Measurements from ENCODE around the gene RASAL1. TPM values are rescaled to one million over a fixed set of nuclear protein-coding genes. Genes with fewer than 3 reads are reported as not detected.

The RASAL1 gene
- total RNA-seq, 1 donor from 2014 or later: 0.34 TPM

GRCh38 chr12:113072136-113072535, 63.4 kb downstream of the RASAL1 start:
- intact Hi-C loops (cut with micrococcal nuclease): no loop called here
- no peak overlapping the region for H3K4me3 Mint-ChIP-seq
- DNase-seq (ENCODE audit: low spot score): no peak
- H3K27me3 Mint-ChIP-seq (ENCODE audit: insufficient read depth): no peaks in the 10 kb centered on the region
- H3K9me3 Mint-ChIP-seq: no peaks in the 10 kb centered on the region
- H3K27ac Mint-ChIP-seq: no peak overlapping the region
- H3K36me3 Mint-ChIP-seq (ENCODE audit: low read depth): no peaks in the 10 kb centered on the region
- H3K4me1 Mint-ChIP-seq (ENCODE audit: low read depth): peaks cover 13% of the 10 kb centered on the region

GRCh38 chr12:113071135-113072112, 64.1 kb downstream of the RASAL1 start:
- Mint-ChIP-seq H3K4me3 (no peak overlapping the region), H3K27me3 (ENCODE audit: insufficient read depth) (no peaks in the 10 kb centered on the region), H3K27ac (no peak overlapping the region), H3K9me3 (no peaks in the 10 kb centered on the region), H3K36me3 (ENCODE audit: low read depth) (no peaks in the 10 kb centered on the region), H3K4me1 (ENCODE audit: low read depth) (peaks cover 13% of the 10 kb centered on the region)
- intact Hi-C loops (cut with micrococcal nuclease): no loop called here
- no peak for DNase-seq (ENCODE audit: low spot score)

GRCh38 chr12:113070117-113070906, 65.2 kb downstream of the RASAL1 start:
- Mint-ChIP-seq H3K27me3 (ENCODE audit: insufficient read depth) (no peaks in the 10 kb centered on the region), H3K27ac (peak overlapping the region; percentile 40), H3K4me1 (ENCODE audit: low read depth) (peaks cover 8% of the 10 kb centered on the region), H3K36me3 (ENCODE audit: low read depth) (no peaks in the 10 kb centered on the region), H3K4me3 (no peak overlapping the region), H3K9me3 (no peaks in the 10 kb centered on the region)
- DNase-seq (ENCODE audit: low spot score): peak; percentile 12
- intact Hi-C loops (cut with micrococcal nuclease): no loop called here

GRCh38 chr12:113069751-113070116, 65.8 kb downstream of the RASAL1 start:
- H3K9me3 Mint-ChIP-seq: no peaks in the 10 kb centered on the region
- H3K36me3 Mint-ChIP-seq (ENCODE audit: low read depth): no peaks in the 10 kb centered on the region
- H3K4me3 Mint-ChIP-seq: no peak overlapping the region
- no peak overlapping the region for H3K27ac Mint-ChIP-seq
- DNase-seq (ENCODE audit: low spot score): no peak
- intact Hi-C loops (cut with micrococcal nuclease): no loop called here
- H3K27me3 Mint-ChIP-seq (ENCODE audit: insufficient read depth): no peaks in the 10 kb centered on the region
- H3K4me1 Mint-ChIP-seq (ENCODE audit: low read depth): peaks cover 7% of the 10 kb centered on the region

- no peaks in the 10 kb centered on the region for H3K27me3 Mint-ChIP-seq (ENCODE audit: insufficient read depth)
- DNase-seq (ENCODE audit: low spot score): no peak
- H3K4me3 Mint-ChIP-seq: no peak overlapping the region
- intact Hi-C loops (cut with micrococcal nuclease): no loop called here
- H3K36me3 Mint-ChIP-seq (ENCODE audit: low read depth): no peaks in the 10 kb centered on the region
- H3K27ac Mint-ChIP-seq: no peak overlapping the region
- no peaks in the 10 kb centered on the region for H3K9me3 Mint-ChIP-seq
- H3K4me1 Mint-ChIP-seq (ENCODE audit: low read depth): peaks cover 7% of the 10 kb centered on the region
Observed at GRCh38 chr12:113069149-113069548, 66.4 kb downstream of the RASAL1 start.

GRCh38 chr12:113067987-113068935, 67.3 kb downstream of the RASAL1 start:
- no peak overlapping the region for H3K27ac Mint-ChIP-seq
- no peak for DNase-seq (ENCODE audit: low spot score)
- no peaks in the 10 kb centered on the region for H3K9me3 Mint-ChIP-seq
- H3K27me3 Mint-ChIP-seq (ENCODE audit: insufficient read depth): no peaks in the 10 kb centered on the region
- intact Hi-C loops (cut with micrococcal nuclease): no loop called here
- peaks cover 7% of the 10 kb centered on the region for H3K4me1 Mint-ChIP-seq (ENCODE audit: low read depth)
- H3K36me3 Mint-ChIP-seq (ENCODE audit: low read depth): no peaks in the 10 kb centered on the region
- no peak overlapping the region for H3K4me3 Mint-ChIP-seq

- intact Hi-C loops (cut with micrococcal nuclease): no loop called here
- H3K4me1 Mint-ChIP-seq (ENCODE audit: low read depth): peaks cover 7% of the 10 kb centered on the region
- H3K4me3 Mint-ChIP-seq: no peak overlapping the region
Observed at GRCh38 chr12:113066813-113067400, 68.7 kb downstream of the RASAL1 start.

GRCh38 chr12:113065126-113066007, 70.2 kb downstream of the RASAL1 start:
- Mint-ChIP-seq H3K9me3 (no peaks in the 10 kb centered on the region), H3K36me3 (ENCODE audit: low read depth) (no peaks in the 10 kb centered on the region), H3K4me3 (no peak overlapping the region), H3K4me1 (ENCODE audit: low read depth) (peaks cover 5% of the 10 kb centered on the region), H3K27ac (no peak overlapping the region), H3K27me3 (ENCODE audit: insufficient read depth) (no peaks in the 10 kb centered on the region)
- intact Hi-C loops (cut with micrococcal nuclease): no loop called here
- DNase-seq (ENCODE audit: low spot score): no peak

More at GRCh38 chr12:113066813-113067400, 68.7 kb downstream of the RASAL1 start:
- H3K27ac Mint-ChIP-seq: no peak overlapping the region
- H3K27me3 Mint-ChIP-seq (ENCODE audit: insufficient read depth): no peaks in the 10 kb centered on the region
- no peaks in the 10 kb centered on the region for H3K9me3 Mint-ChIP-seq
- H3K36me3 Mint-ChIP-seq (ENCODE audit: low read depth): no peaks in the 10 kb centered on the region
- DNase-seq (ENCODE audit: low spot score): no peak

- Mint-ChIP-seq H3K4me1 (ENCODE audit: low read depth) (no peaks in the 10 kb centered on the region), H3K4me3 (no peak overlapping the region), H3K36me3 (ENCODE audit: low read depth) (no peaks in the 10 kb centered on the region), H3K27me3 (ENCODE audit: insufficient read depth) (no peaks in the 10 kb centered on the region), H3K9me3 (no peaks in the 10 kb centered on the region), H3K27ac (no peak overlapping the region)
- intact Hi-C loops (cut with micrococcal nuclease): no loop called here
- no peak for DNase-seq (ENCODE audit: low spot score)
Observed at GRCh38 chr12:113064395-113065125, 71.0 kb downstream of the RASAL1 start.

GRCh38 chr12:113063396-113064350, 71.9 kb downstream of the RASAL1 start:
- H3K9me3 Mint-ChIP-seq: no peaks in the 10 kb centered on the region

More at GRCh38 chr12:113063396-113064350, 71.9 kb downstream of the RASAL1 start:
- Mint-ChIP-seq H3K36me3 (ENCODE audit: low read depth) (no peaks in the 10 kb centered on the region), H3K27me3 (ENCODE audit: insufficient read depth) (no peaks in the 10 kb centered on the region), H3K4me3 (no peak overlapping the region), H3K27ac (no peak overlapping the region), H3K4me1 (ENCODE audit: low read depth) (no peaks in the 10 kb centered on the region)
- DNase-seq (ENCODE audit: low spot score): no peak
- intact Hi-C loops (cut with micrococcal nuclease): no loop called here
